ENCODE measurements around the gene MORN4.
"Not testable (repeated sequence)": the region's sequence is repeated elsewhere in the genome, so short reads cannot be mapped to it uniquely, and the experiment has no call there.

The MORN4 gene

DNA sequence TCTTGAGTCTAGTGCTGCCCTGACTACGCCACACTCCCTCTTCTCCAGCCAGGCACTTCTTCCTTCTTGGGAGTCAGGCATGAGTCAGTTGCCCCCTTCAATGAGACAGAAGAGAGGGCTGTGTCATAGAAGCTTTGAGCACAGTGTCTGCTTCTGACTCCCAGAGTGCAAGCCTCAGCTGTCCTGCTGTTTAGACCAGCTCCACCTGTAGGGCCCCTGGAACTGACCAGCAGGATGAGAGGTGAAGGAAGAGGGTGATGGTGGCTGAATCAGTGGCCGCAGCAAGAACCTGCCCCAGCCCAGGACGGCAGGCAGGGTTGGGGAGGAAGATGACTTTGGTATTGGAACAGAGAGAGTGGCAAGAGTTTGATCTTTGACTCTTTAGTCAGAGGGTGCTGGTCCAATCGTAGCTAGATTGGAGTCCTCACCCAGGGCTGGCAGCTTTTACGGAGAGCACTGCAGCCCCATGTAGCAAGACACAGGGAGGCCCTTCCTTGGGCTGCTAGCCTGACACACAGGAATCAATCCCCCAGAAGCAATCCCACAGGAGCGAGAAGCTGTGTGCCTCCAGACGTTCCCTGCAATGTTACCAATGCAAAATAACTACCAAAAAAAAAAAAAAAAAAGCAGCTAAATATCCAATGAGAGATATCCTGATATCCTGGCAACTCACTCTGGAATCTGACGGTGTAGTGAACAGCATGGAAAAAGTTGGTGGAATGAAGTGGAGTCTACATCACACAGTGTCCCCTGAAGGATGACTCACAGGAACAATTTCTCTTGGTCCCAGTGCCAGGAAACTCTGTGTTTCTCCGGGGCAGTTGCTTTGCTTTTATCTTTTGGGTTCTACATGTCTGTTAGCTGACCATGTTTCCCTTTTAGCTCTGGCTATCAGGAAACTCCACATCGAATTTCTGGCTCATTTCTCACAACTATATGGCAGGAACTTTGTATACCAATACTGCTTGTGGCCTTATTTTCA, 36.9 kb downstream of the MORN4 start:
- DNase-seq: peak; percentile 64 to 76 (median 71)

DNA sequence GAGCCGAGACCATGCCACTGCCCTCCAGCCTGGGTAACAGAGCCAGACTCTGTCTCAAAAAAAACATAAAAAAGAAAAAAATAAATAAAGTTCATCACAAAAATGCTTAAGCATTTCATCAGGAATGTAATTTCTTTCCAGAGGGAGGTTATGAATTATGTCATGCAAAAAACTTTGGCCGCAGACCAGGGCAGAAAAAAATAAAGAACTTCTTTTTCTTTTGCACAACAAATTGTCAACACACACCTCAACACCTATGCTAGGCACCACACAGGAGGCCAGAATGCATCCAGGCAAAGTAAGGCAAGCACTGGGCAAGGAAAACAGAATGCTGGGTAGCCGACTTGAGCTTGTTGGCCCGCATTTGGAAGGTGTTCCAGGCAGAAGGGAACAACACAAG, 39.9 kb downstream of the MORN4 start:
- DNase-seq: no peak

- no peak for DNase-seq
These were observed 42.4 kb downstream of the MORN4 start for GRCh38 chr10:97590748-97591495.

GRCh38 chr10:97590082-97590747, 43.1 kb downstream of the MORN4 start:
- DNase-seq: no peak

- DNase-seq: no peak
These were observed 43.8 kb downstream of the MORN4 start, which contains the start of gene C10orf62 for GRCh38 chr10:97589479-97589878. C10orf62 (plus strand) TSS chr10:97589721; CDS start chr10:97589898, 177 bp downstream.

GRCh38 chr10:97587183-97587582, 46.1 kb downstream of the MORN4 start:
- DNase-seq: no peak

GRCh38 chr10:97585439-97585811, 47.9 kb downstream of the MORN4 start:
- DNase-seq: no peak

DNA sequence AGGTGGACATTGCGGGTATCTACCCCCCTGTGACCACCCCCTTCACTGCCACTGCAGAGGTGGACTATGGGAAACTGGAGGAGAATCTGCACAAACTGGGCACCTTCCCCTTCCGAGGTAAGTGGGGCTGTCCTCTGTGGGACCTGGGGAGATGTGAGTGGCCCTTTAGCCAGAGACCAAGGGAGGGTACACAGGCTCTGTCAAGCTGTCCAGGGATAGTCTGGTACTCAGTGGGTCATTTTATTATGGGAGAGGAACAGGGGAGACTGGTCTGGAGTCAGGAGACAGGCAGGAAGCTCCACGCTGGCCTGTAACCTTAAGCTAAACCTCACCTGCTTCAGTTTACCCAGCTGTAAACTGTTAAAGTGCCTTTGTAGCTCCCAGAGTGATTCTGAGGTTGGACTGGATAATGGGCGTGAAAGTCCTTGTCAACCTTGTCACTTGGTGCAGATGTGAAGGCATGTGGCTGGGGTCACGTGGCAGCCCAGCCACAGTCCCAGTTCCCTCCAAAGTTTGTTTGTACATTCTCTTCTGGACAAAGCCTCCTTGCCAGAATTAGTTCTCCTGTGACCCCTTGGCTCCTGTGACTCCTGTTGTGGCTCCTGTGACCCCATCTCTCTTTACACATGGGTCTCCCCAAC, 48.4 kb downstream of the MORN4 start:
- no peak for DNase-seq

- no peak for DNase-seq
These were observed 49.1 kb downstream of the MORN4 start, which contains the start of gene HOGA1 for GRCh38 chr10:97584060-97584797. HOGA1 (plus strand) TSS chr10:97584389; CDS start chr10:97584704, 315 bp downstream.

GRCh38 chr10:97583476-97583875, 49.8 kb downstream of the MORN4 start:
- no peak for DNase-seq

DNA sequence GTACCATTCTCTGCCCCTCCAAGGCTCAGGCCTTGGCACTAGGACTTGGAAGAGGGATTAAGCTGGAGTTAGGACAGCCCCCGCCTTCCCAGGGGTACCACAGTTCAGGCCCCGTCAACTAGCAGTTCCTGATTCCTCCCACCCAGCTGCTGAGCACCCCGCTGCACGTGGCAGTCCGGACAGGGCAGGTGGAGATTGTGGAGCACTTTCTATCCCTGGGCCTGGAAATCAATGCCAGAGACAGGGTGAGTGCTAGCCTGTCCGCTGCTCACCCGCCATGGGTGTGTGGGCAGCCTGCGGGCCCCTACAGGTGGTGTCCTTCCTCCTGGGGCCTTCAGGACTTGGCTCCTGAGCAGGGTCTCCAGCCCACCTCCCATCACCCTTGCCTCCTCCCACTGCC, 51.1 kb downstream of the MORN4 start:
- DNase-seq: no peak

GRCh38 chr10:97580421-97581367, 52.6 kb downstream of the MORN4 start:
- no peak for DNase-seq

DNA sequence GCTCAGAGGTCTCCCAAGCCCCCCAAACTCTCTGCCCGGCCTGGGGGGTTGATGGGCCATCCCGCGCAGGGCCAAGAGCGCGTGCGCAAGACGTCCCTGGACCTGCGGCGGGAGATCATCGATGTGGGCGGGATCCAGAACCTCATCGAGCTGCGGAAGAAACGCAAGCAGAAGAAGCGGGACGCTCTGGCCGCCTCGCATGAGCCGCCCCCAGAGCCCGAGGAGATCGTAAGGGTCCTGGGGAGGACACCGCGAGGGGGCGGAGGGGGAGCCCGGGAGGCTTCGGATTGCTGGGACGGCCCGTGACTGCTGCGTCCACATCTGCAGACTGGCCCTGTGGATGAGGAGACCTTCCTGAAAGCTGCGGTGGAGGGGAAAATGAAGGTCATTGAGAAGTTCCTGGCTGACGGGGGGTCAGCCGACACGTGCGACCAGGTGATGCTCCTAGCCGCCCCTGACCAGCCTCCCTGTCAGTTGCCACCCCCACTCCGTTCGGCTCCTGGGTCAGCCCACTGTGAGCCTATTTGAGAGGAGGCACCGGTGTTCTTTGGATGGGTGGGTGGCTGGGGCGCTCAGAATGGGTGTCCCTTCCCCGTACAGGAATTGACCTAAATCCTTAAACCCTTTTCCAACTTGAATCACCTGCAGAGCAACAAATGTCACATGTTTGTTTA, 55.0 kb downstream of the MORN4 start:
- peak in 1 of 3 donors; percentile 7 for DNase-seq

GRCh38 chr10:97577701-97578100, 55.6 kb downstream of the MORN4 start:
- DNase-seq: no peak

- not testable (repeated sequence) for DNase-seq
These were observed 56.8 kb downstream of the MORN4 start for GRCh38 chr10:97576487-97576886.

- DNase-seq: no peak
These were observed 58.1 kb downstream of the MORN4 start for GRCh38 chr10:97575127-97575668.

- peak; percentile 31 to 37 (median 32) for DNase-seq
These were observed 58.8 kb downstream of the MORN4 start for GRCh38 chr10:97574374-97575126.

DNA sequence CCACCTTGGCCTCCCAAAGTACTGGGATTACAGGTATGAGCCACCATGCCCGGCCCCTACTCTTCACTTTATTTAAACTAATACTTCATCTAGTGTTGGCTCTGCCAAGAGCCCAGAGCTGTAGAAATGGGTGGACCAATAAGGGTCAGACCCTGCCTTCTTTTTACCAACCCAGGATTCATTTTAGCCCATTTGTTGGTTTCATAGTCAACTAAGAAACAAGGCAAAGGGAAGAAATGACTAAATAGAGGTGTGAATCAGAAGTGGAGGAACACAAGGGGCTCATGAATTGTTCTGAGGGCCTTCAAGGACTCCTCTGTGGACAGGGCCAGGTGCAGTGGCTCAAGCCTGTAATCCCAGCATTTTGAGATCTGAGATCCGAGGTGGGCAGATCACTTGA, 59.6 kb downstream of the MORN4 start:
- DNase-seq: no peak

DNA sequence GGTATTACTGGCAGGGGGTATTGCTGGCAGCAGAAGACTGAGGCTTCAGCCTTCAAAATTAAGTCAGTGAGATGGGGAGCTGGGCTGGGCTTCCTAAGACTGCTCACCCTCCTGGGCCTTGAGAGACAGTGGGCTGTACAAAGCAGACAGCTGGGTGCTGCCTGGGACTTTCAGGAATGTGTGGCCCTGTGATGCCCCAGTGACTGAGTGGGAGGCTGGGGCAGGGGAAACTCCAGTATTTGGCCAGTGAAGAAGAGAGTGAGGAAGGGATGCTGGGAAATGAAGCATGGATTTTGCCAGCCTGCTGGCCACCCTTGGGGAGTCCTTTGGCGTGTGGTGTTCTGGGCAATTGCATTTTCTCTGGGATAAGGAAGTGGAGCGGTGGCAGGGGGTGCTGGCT, 60.3 kb downstream of the MORN4 start:
- DNase-seq: peak; percentile 55 to 79 (median 79)

Data from suppressor macrophage treated with lipopolysaccharide for 1 hour (primary cell).